CD4-positive, alpha-beta T cell treated with Interferon gamma for 1 hour (primary cell): ENCODE results near the gene ADGRD1.
"Not testable (repeated sequence)": the region's sequence is repeated elsewhere in the genome, so short reads cannot be mapped to it uniquely, and the experiment has no call there.

ENCODE experiments used
- DNase-seq: peaks from one replicate; pipeline ENCODE4 v3.0.0-alpha.2; 2020

Gene ADGRD1

DNA sequence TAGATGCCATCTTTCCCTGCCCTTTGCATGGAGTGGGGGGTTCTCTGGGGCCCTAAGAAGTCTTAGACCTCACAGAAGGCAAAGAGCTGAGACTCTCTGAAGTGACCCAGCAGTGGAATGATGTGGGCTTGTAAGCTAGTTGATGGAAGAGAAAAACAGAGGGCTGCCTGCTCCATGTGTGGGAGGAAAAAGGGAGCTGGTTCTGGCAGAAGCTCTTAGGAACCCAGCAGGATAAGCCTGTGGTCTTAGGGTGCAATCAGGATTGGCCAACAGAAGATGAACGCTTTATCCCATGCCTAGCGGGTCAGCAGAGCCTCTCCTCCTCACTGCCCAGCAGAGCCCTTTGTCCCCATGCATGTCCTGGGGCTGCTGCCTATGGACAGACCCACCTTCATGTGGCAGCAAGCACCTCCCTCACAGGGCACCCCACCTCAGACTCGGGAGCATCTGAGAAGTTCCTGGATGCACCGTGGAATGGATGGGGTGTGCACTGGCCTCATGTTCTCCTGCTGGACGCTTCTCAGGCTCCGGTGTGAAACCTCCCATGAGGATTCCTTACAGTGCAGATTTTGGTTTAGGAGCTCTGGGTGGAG, 152.7 kb downstream of the ADGRD1 start:
- no peak for DNase-seq

DNA sequence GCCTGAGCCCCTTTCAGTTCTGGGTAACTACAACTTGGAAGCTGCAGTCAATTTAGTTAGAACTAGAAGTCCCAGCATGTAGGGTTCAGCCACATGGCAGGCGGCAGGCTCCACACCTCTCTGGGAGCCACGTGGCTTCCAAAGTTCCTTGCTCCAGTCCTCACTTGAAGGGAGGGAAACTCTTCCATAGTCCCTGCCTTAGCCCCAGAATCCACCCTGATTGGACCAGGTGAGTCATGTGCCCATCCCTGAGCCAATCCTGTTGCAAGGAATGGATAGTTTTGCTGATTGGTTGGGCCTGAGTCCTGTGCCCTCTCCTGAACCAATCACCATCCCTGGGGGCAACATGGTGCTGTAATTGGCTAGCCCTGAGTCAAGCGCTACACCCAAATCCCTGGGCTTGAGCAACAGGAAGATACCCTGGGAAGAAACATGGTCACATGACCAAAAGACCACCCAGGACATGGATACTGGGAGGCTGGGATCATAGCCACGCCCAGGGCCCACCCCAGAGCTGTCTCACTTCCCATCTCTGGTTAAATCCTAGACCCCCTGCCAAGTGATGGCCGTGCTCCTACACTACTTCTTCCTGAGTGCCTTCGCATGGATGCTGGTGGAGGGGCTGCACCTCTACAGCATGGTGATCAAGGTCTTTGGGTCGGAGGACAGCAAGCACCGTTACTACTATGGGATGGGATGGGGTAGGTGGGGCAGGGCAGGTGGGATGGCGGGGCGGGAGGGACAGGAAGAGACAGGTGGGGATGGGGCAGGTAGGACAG, 154.7 kb downstream of the ADGRD1 start:
- DNase-seq: no peak

DNA sequence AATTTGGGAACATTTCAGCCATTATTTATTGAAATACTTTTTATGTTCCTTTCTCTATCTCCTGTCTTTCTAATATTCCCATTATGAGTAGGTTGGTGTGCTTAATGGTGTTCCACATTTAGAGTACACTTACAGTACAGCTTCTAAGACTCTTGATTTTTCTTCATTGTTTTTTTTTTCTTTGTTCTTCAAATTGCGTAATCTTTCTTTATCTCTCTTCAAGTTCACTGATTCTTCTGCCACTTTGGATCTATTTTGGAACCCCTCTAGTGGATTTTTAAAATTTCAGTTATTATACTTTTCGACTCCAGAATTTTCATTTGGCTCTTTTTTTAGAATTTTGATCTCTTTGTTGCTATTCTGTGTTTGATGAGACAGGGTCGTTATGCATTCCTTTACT, 157.7 kb downstream of the ADGRD1 start:
- DNase-seq: no peak

DNA sequence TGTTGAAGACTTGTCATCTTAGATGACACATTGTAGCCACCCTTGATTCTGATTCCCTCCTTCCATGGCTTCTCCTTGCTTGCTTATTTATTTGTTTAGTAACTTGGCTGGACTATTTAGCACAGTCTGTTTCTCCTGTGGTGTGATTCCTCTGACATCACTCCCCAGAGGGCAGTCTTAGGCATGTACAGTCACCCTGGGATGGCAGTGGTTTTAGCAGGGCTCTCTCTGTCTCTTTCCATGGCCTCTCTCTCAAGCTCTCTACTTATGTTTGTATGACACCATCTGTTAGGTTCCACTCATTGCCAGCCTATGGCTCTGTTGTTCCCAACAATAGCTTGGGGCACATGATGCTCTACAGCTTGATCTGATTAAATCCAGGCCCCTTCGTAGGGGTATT, 158.3 kb downstream of the ADGRD1 start:
- no peak for DNase-seq

DNA sequence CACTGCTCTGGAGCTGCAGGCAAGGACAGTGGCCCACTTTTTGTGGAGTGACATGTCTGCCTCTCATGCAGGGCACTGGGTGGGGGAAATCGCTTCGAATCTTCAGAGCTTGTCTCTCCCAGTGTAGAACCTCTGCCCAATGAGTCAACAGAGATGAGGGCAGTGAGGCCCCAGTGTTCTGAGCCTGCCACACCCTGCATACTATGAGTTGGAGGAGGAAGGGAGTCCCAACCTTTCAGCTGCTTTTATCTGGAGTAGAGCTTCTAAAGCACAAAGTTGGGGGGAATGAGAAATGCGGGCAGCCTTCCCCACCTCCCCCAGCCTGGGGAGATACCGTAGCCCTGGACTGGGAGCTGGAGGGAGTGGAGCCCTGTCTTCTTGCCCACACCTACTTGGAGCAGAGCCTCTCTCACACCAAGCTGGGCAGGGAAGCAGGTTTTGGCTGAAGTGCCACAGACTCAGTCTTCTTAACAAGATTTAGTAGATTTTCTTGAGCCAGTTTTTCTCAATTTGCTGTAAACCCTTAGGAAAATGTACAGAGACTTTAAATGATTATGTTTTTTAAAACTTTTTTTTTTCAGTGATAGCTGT, 159.1 kb downstream of the ADGRD1 start:
- DNase-seq: no peak

DNA sequence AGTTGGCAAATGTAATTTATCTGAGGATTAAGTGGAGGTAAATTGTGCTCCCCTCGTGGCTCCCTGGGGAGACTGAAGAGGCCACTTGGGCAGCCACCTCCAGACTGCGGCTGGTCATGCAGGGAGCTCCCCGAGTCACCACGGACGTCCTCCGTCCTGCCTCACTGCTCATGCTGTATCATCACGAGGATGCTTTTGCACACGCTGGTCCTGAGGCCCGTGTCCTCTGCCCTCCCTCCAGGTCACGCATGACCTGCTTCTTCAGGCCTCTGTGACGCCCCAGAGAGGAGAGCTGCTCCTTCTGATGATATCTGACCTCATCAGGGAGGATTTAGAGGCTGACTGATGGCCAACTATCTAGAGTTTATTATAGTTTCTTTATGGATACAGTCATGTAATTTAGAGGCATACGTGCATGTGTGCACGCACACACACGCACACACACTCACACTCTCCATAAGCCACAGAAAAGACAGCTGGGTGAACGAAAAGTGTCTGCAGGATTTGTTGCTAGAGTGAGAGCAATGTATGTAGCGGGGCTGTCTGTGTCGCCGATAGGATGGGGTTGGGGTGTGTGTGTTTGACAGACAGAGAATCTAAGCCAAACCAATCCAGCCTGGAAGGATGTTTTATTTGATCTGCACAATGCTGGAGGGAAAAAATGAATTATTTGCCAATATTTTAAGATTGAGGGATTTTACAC, 160.0 kb downstream of the ADGRD1 start:
- DNase-seq: no peak

DNA sequence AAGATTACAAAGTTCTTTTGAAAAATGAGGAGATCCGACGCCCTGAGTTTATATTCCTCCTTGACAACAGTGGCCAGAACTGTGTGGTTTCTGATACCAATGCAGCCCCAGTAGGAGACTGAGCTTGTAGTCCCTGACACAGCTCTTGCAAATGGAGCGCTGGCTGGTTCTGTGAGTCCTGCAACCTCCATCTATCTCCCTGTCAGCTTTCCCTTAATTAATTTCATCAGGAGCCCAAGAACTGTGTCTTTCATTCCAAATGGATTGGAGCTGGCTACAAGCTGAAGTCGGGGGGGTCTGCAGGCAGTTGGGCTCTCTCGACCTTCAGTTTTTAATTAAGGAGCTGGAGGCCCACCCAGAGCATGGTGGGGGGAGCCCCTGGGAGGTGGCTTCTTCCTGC, 160.6 kb downstream of the ADGRD1 start:
- no peak for DNase-seq

DNA sequence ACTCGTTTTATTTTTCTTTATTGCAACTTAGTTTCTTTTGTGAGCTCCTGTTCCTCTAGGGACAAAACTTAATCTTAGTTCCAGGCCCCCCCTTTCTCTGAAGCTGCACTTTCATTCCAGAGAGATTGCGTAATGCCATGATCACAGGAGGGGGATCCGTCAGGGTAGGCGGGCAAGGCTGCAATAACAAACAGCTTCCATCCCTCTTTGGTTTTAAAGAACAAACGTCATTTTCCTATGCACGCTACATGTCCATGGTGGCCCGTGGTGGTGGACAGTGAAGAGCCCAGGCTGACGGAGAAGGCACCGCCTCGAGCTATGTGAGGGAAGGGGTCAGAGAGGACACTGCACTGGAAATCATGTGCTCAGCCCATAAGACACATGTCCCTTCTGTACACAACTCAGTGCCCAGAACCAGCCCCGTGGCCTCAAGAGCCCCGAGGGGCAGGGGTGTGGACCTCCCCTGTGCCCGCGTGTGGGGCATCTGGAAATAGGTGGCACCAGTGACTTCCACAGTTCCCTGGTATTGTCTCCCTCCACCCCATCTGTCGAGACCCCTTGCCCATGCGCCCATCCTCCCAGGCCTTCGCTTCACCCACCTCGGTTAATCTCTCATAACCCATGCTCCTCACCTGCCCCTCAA, 161.4 kb downstream of the ADGRD1 start:
- no peak for DNase-seq

DNA sequence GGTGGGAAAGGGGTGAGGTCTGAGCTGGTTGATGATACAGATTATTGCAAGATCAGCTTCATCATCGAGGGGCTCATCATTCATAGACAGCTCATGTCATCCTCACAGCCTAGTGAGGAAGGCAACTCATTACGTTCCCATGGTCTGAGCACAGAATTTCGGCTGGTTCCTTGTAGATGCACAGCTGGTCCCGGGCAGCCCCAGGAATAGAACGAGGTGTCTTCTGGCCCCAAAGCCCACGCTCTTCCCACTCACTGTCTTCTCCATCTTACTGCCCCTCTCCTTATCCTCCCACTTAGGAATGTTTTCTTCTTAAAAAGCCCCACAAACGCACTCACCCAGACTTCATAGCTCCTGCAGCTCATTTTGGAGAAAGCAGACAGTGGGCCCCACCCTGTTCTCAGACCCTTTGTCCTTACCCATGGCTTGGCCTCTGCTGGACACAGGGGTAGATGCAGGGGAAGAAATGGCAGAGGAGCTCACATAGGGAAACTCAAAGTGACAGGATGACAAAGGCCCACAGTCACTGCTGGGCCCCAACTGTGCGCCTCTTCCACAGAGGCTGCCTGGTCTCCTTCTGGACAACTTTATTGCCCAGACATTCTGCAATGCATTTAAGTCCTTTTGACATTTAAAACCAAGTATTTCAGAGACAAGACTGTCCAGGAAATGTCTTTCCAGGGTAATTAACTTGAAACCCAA, 162.2 kb downstream of the ADGRD1 start:
- DNase-seq: no peak

DNA sequence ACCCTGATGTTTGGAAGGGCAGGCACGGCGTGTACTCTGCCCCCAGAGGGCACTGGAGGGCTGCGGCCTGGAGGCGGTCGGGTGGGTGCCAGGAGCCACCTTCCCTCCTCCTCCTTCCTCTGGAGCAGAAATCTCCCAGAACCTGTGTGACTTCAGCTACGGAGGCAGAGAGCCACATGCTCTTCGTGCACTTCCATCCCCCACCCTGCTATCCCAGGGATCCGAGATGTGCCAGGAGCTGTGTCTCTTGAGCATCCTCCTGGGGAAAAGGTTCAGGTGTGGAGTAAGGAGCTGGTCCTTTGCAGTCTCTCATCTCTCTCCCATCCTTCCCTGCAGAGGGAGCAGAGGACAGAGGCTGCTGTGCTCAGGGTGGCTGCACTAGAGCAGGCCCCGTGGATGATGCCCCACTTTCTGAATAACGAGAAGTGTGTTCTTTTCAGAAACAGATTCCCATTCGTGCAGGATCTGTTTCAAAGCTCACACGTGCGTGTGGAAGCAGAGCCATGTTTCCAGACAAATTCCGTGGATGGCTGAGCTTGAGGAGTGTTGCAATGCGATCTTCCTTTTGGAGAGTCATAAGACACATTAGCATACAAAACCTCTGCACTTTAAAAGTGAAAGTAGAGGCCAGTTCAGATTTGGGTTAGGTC, 162.9 kb downstream of the ADGRD1 start:
- no peak for DNase-seq

DNA sequence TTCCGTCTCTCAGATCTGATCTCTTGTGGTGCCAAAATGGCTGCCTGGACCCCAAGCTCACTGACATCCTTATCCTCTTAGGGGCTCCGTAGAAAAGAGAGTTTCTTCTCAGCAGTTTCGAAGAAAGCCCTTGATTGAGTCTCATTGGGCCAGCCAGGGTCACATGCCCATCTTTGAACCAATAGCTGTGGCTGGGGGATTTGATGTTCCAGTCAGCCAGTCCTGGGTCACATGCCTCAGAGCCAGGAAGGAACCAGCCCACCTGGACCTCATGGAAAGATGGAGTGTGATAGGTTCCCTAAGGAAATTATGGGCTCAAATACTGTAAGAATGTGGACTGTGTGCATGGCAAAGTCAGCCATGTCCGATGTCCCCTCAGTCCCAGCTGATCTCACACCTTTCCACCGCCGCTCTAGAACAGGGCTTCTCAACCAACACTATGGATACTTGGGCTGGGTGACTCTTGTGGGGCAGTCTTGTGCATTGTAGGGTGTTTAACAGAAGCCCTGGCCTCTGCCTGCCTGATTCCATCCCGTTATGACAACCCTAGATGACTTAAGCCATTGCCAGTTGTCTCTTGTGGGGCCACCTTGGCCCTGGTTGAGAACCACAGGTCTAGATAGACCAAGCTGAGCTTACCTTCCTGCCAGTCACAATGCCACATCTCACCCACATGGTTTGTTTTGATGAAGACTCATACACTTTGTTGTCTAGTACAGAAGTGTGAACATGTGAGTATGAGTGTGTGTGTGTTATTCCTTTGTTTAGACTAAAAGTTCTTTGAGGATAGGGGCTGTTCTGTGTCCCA, 163.9 kb downstream of the ADGRD1 start:
- DNase-seq: no peak

DNA sequence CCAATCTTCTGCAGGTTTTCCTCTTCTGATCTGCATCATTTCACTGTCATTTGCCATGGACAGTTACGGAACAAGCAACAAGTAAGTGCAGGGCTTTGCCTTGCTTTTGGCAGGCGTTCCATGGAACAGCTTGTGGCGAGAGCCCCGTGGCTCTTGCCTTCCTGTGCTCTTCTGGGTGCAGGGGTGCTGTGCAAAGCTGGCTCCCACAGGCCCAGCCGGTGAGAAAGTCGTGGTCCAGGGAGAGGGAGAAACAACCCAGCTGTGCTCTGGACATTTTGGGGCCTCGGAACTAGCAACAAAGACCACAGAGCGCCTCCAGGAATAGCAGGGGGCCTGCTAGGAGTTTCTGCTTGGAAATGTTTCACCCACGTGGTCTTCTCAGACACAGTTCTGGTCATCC, 164.7 kb downstream of the ADGRD1 start:
- no peak for DNase-seq

DNA sequence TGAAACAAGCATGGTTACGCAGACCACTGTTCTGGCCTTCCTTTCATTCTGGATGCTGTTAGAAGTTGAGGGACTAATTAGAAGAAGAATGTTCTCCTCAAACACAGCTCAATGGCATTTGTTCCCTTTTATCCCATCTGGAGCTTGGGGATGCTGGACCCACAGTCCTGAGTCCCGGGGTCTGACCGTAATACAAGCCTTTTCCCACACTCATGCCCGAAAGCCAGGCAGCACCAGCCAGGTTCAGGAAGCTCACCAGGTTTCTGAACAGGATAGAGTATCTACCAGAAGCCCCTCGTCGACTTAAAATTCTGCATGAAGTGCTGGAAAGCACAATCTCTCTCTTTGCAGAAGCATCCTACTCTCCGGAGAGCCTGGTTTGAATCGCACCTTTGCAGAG, 165.6 kb downstream of the ADGRD1 start:
- not testable (repeated sequence) for DNase-seq

DNA sequence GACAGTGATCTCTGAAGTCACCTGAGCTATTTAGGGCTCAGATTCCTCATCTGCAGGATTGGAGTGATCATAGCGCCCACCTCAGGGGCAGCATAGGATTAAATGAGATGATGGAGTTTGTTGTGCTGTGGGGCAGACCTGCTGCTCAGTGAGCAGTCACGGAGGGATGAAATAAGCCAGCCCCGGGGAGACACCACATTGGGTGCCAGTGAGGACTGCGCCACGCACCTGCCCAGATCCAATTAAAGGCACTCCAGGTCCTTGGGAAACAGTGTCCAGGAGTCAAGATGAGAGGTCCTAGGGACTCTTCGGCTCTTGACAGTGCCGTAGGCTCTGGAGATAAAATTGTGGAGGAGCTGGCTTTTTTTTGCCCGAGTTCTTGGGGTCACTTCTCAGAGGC, 166.2 kb downstream of the ADGRD1 start:
- no peak for DNase-seq

DNA sequence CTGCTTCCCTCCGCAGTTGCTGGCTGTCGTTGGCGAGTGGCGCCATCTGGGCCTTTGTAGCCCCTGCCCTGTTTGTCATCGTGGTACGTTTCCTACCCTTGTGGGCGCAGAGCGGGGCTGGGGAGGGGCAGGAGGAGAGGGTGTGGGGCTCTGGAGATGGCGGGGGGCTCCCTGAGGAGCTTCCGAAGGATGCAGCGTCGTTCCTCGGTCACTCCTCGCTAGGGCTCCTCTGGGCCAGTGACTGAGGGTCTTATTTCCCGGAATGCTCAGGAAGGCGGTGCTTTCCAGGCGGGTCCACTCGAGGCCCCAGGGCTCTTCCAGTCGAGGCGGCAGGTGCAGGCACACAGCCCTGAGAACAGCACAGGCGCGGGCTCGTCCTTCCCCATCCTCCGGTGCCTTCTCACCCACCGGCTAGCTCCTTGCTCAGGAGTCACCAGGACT, 167.1 kb downstream of the ADGRD1 start:
- DNase-seq: no peak

DNA sequence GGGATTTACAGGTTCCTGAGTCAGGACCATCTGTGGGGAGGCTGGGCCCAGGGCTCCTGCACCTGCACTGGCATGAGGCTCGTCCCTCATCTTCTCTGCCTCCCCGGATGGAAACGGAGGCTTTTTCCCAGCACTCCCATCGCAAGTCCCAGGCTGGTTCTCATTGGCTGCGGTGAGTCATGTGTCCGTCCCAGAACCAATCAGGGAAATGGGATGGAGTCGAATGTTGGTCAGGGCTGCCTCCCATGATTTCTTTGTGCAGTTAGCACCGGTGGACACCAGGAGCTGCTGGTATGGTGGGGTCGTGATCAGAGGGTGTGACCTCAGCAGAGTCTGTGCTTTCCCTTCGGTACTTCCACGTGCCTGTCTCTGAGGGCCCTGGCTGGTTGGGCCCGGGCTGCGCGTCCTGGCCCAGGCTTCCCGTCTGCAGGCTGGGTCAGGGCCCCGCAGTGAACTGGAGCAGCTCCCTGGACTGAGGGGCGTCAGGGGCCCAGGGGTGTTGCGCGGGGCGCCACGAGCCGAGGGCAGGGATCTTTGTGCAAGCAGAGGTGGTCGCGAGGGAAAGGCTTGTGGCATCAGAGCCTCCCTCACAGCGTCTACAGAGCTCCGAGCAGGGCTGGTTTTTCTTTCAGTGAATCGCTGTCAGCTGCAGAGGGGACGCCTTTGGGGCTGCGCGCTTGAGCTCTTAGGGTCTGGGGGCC, 168.1 kb downstream of the ADGRD1 start:
- no peak for DNase-seq

DNA sequence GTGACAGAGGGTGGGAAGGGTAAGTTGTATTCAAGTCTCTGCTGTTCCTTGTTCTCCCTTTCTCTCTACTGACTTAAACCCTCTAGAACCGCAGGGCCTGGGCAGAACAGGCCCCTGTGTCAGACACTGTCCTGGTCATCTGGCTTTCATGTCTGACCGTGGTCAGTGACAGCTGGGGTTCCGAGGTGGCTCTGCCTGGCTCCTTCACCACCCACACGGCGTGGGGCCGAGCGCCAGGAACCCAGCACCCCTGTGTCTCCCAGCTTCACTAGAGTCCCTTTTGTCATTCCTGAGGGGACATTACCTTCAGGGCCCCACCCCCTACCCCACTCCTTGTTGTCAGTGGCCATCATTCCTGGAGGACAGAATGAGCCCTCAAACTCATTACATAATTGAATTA, 168.9 kb downstream of the ADGRD1 start:
- DNase-seq: no peak

DNA sequence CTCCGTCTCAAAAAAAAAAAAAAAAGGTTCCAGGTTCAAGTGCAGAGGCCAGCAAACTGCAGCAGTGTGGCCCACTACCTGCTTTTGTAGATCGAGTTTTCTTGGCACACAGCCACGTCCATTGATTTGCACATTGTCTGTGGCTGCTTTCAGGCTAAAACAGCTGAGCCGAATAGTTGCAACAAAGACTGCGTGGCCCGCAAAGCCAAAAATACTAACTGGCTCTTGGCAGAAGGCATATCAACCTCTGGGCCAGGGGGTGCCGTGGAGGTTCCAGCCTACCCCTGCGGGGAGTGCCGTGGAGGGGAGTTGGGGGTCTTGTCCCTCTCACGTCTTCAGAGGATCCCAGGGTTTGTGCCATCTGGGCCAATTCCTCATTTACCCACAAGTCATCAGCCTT, 170.1 kb downstream of the ADGRD1 start:
- no peak for DNase-seq

DNA sequence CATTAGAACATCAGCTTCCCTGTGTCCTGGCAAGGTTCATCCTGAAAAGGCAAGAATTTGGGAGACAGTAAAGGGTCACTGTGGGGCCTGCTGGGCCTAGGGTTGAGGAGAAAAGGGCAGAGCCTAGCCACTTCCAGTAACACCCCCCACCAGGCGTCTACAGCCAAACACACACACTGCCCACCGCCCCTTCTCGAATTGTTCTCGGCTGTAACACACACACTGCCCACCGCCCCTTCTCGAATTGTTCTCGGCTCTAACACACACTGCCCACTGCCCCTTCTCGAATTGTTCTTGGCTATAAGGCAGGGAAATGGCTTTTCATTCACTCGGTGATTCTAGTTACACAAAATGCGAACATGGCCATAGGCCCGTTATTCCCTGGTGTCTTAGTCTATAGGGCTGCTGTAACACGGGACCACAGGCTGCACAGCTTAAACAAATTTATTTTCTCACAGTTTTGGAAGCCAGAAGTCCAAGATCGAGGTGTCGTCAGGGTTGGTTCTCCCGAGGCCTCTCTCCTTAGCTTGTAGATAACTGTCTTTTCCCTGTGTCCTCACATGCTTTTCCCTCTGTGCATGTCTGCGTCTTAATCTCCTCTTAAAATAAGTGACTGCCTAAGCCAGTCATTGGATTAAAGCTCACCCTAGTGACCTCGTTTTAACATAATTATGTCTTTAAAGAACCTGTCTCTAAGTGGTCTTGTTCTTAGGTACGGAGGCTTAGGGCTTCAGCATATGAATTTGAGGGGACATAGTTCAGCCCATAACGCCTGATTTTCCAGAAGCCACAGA, 171.0 kb downstream of the ADGRD1 start:
- no peak for DNase-seq
